IPS-18a (cell line): ENCODE results near the gene SHF.

Experiments
- H3K27ac ChIP-seq: one replicate; pipeline ENCODE4 v1.5.1; 2013; ENCODE audit warnings: low read length
- H3K27me3 ChIP-seq: one replicate; pipeline ENCODE4 v1.6.1; 2013; ENCODE audit warnings: mild to moderate bottlenecking, low read length; ENCODE audit not compliant: control insufficient read depth, insufficient read depth
- H3K36me3 ChIP-seq: one replicate; pipeline ENCODE4 v1.6.1; 2013; ENCODE audit warnings: low read depth, low read length; ENCODE audit not compliant: control insufficient read depth
- H3K4me1 ChIP-seq: one replicate; pipeline ENCODE4 v1.6.1; 2013; ENCODE audit warnings: low read depth, low read length; ENCODE audit not compliant: control insufficient read depth
- H3K4me3 ChIP-seq: one replicate; pipeline ENCODE4 v1.5.1; 2013; ENCODE audit warnings: low read length
- H3K9ac ChIP-seq: one replicate; pipeline ENCODE4 v1.6.1; 2013; ENCODE audit warnings: mild to moderate bottlenecking, low read length, moderate library complexity
- H3K9me3 ChIP-seq: one replicate; pipeline ENCODE4 v1.6.1; 2013; ENCODE audit warnings: low read depth, low read length; ENCODE audit not compliant: control insufficient read depth

Gene SHF

GRCh38 chr15:45165536-45165935, 22.2 kb downstream of the SHF start:
- Histone ChIP-seq H3K9ac (no peak overlapping the region), H3K27me3 (no peaks in the 10 kb centered on the region), H3K27ac (no peak overlapping the region), H3K36me3 (no peaks in the 10 kb centered on the region), H3K9me3 (no peaks in the 10 kb centered on the region), H3K4me3 (no peak overlapping the region), H3K4me1 (peaks cover 22% of the 10 kb centered on the region)

GRCh38 chr15:45164914-45165313, 22.9 kb downstream of the SHF start:
- peaks cover 17% of the 10 kb centered on the region for H3K4me1 ChIP-seq
- H3K27ac ChIP-seq = no peak overlapping the region
- H3K4me3 ChIP-seq = no peak overlapping the region
- H3K9me3 ChIP-seq = no peaks in the 10 kb centered on the region
- no peaks in the 10 kb centered on the region for H3K36me3 ChIP-seq
- no peaks in the 10 kb centered on the region for H3K27me3 ChIP-seq
- no peak overlapping the region for H3K9ac ChIP-seq

GRCh38 chr15:45163508-45163856, 24.3 kb downstream of the SHF start:
- Histone ChIP-seq H3K9me3 (no peaks in the 10 kb centered on the region), H3K4me3 (no peak overlapping the region), H3K9ac (no peak overlapping the region), H3K36me3 (no peaks in the 10 kb centered on the region), H3K4me1 (peaks cover 11% of the 10 kb centered on the region), H3K27me3 (no peaks in the 10 kb centered on the region), H3K27ac (no peak overlapping the region)

- Histone ChIP-seq H3K9ac (no peak overlapping the region), H3K27ac (no peak overlapping the region), H3K36me3 (no peaks in the 10 kb centered on the region), H3K4me1 (peaks cover 13% of the 10 kb centered on the region), H3K9me3 (no peaks in the 10 kb centered on the region), H3K27me3 (no peaks in the 10 kb centered on the region), H3K4me3 (no peak overlapping the region)
Measured at GRCh38 chr15:45162771-45163507, 24.8 kb downstream of the SHF start.

GRCh38 chr15:45161666-45162065, 26.1 kb downstream of the SHF start:
- H3K27ac ChIP-seq = no peak overlapping the region
- peaks cover 17% of the 10 kb centered on the region for H3K4me1 ChIP-seq
- no peak overlapping the region for H3K4me3 ChIP-seq
- no peaks in the 10 kb centered on the region for H3K9me3 ChIP-seq
- H3K9ac ChIP-seq = no peak overlapping the region
- no peaks in the 10 kb centered on the region for H3K36me3 ChIP-seq
- H3K27me3 ChIP-seq = no peaks in the 10 kb centered on the region

- Histone ChIP-seq H3K4me3 (no peak overlapping the region), H3K4me1 (peaks cover 18% of the 10 kb centered on the region), H3K27ac (no peak overlapping the region)
Measured at GRCh38 chr15:45157974-45158373, 29.8 kb downstream of the SHF start.

DNA sequence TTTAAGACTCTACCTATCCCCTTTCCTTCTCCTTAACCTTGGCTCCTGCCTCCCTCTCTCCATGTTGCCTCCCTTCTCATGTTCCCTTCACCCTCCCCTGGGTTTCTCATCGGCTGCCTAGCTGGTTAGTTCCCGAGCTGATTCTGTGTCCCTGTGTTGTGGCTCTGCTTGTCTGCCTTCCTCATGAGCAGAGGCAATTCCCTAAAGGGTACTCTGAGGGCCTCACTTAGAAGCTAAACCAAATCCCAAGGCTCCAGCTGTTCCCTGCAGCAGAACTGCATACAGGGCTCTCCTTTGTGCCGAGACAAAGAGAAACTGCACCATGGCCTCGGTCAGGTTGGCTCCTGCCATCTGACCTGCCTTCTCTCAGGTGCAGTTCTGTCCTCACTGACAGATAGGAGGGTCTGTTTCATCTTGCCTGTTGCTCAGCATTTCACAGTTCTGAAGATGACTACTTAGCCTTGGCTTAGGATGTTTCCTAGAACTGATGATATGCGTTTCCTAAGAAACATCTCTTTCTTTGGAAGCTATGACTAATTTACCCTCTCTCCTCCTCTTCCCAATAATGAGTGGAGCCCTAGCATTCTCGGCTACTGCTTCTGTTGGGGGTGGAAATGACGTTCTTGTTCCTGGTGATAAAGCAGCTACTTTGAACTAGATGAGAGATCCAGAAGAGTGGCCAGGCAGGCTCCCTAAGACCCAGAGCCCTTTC, 30.9 kb downstream of the SHF start:
- H3K4me1 ChIP-seq = peaks cover 12% of the 10 kb centered on the region
- no peaks in the 10 kb centered on the region for H3K9me3 ChIP-seq
- no peak overlapping the region for H3K4me3 ChIP-seq
- no peak overlapping the region for H3K27ac ChIP-seq
- H3K27me3 ChIP-seq = no peaks in the 10 kb centered on the region
- no peak overlapping the region for H3K9ac ChIP-seq
- no peaks in the 10 kb centered on the region for H3K36me3 ChIP-seq

More at GRCh38 chr15:45157974-45158373, 29.8 kb downstream of the SHF start:
- no peaks in the 10 kb centered on the region for H3K36me3 ChIP-seq
- no peaks in the 10 kb centered on the region for H3K9me3 ChIP-seq
- H3K27me3 ChIP-seq = no peaks in the 10 kb centered on the region
- no peak overlapping the region for H3K9ac ChIP-seq

- Histone ChIP-seq H3K36me3 (no peaks in the 10 kb centered on the region), H3K4me3 (no peak overlapping the region), H3K27ac (no peak overlapping the region), H3K4me1 (peaks cover 12% of the 10 kb centered on the region), H3K9me3 (no peaks in the 10 kb centered on the region), H3K27me3 (no peaks in the 10 kb centered on the region), H3K9ac (no peak overlapping the region)
Measured at GRCh38 chr15:45155739-45156138, 32.0 kb downstream of the SHF start.

DNA sequence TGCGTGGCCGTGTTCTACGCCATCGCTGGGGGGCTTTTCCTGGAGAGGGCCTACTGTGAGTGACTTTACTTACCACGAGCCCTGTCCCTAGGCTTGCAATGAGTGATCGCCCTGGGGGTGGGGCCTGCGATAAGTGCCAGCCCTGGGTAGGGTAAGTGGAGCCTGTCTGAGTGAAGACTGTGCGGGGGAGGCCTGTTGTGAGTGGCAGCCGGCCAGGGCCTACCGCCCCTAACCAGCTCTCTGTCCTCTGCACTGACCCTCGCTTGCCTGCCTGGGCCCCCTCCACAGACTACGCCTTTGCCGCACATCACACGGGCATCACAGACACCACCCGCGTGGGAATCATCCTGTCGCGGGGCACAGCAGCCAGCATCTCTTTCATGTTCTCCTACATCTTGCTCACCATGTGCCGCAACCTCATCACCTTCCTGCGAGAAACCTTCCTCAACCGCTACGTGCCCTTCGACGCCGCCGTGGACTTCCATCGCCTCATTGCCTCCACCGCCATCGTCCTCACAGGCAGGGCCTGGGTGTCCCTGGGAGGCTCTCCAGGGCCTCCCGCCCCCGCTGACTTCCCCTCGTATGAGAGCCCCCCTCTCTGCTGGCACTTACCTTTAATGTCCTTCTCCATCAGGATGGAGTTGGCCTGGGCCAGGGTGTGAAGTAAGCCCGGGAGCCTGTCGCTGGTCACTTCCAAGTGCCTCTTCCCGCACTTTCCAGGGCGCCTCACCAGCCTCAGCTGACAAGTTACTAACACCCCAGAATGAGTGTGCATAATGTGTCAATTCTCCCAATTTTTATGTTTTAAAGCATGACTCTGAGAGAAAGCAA, 35.6 kb downstream of the SHF start:
- Histone ChIP-seq H3K36me3 (no peaks in the 10 kb centered on the region), H3K9ac (no peak overlapping the region), H3K4me1 (peaks cover 10% of the 10 kb centered on the region), H3K27me3 (no peaks in the 10 kb centered on the region), H3K4me3 (no peak overlapping the region), H3K9me3 (no peaks in the 10 kb centered on the region), H3K27ac (no peak overlapping the region)

- H3K36me3 ChIP-seq = no peaks in the 10 kb centered on the region
- no peak overlapping the region for H3K9ac ChIP-seq
- H3K9me3 ChIP-seq = no peaks in the 10 kb centered on the region
- peaks cover 4% of the 10 kb centered on the region for H3K4me1 ChIP-seq
- peaks cover 3% of the 10 kb centered on the region for H3K27me3 ChIP-seq
- no peak overlapping the region for H3K27ac ChIP-seq
- no peak overlapping the region for H3K4me3 ChIP-seq
Measured at GRCh38 chr15:45150997-45151396, 36.8 kb downstream of the SHF start.

GRCh38 chr15:45150481-45150880, 37.3 kb downstream of the SHF start:
- no peak overlapping the region for H3K9ac ChIP-seq
- no peaks in the 10 kb centered on the region for H3K9me3 ChIP-seq
- no peaks in the 10 kb centered on the region for H3K36me3 ChIP-seq
- H3K27ac ChIP-seq = no peak overlapping the region
- peaks cover 4% of the 10 kb centered on the region for H3K4me1 ChIP-seq
- peaks cover 5% of the 10 kb centered on the region for H3K27me3 ChIP-seq
- no peak overlapping the region for H3K4me3 ChIP-seq
